Ectodermal cell (in vitro differentiated cells): Measurements from ENCODE around the gene ACER3.

Experiments used
- H3K27ac ChIP-seq: 2 replicates; pipeline ENCODE4 v1.7.0; 2013; ENCODE audit warnings: mild to moderate bottlenecking, low read depth, low read length; ENCODE audit not compliant: insufficient read depth, poor library complexity, severe bottlenecking
- H3K27me3 ChIP-seq: 2 replicates; pipeline ENCODE4 v1.7.0; 2013; ENCODE audit warnings: mild to moderate bottlenecking, low read length; ENCODE audit not compliant: insufficient read depth, control insufficient read depth, poor library complexity, severe bottlenecking
- H3K36me3 ChIP-seq: one replicate; pipeline ENCODE4 v1.7.0; 2013; ENCODE audit warnings: low read length; ENCODE audit not compliant: control insufficient read depth, insufficient read depth
- H3K4me1 ChIP-seq: one replicate; pipeline ENCODE4 v1.7.0; 2013; ENCODE audit warnings: low read length; ENCODE audit not compliant: control insufficient read depth, insufficient read depth
- H3K4me3 ChIP-seq: 2 replicates; pipeline ENCODE4 v1.7.0; 2013; ENCODE audit warnings: low read depth, low read length, control low read depth; ENCODE audit not compliant: insufficient read depth
- H3K9me3 ChIP-seq: 2 replicates; pipeline ENCODE4 v1.7.0; 2013; ENCODE audit warnings: mild to moderate bottlenecking, low read length, moderate library complexity; ENCODE audit not compliant: control insufficient read depth
- WGBS, 2 experiments: methylation state at CpG; one replicate each; pipeline ENCODE4 v1.1.7; 2013; ENCODE audit warnings: missing lambda C conversion rate in 2 of 2; 5-methylcytosine and 5-hydroxymethylcytosine counted together

ACER3 gene

GRCh38 chr11:76836613-76837291 is 24.0 kb upstream of the ACER3 start:
- 87% methylated on average over 11 of the region's 11 CpGs for WGBS, 2 experiments
- Histone ChIP-seq H3K27me3 (no peaks in the 10 kb centered on the region), H3K4me1 (peaks cover 19% of the 10 kb centered on the region), H3K27ac (no peak overlapping the region), H3K9me3 (no peaks in the 10 kb centered on the region), H3K4me3 (no peak overlapping the region), H3K36me3 (no peaks in the 10 kb centered on the region)

GRCh38 chr11:76837696-76838677 is 22.7 kb upstream of the ACER3 start:
- WGBS, 2 experiments: 76 to 82% methylated on average over 7 of the region's 7 CpGs
- Histone ChIP-seq H3K27ac (no peak overlapping the region), H3K4me1 (peaks cover 21% of the 10 kb centered on the region), H3K4me3 (no peak overlapping the region), H3K36me3 (no peaks in the 10 kb centered on the region), H3K9me3 (no peaks in the 10 kb centered on the region), H3K27me3 (no peaks in the 10 kb centered on the region)

GRCh38 chr11:76838678-76839068 is 22.0 kb upstream of the ACER3 start:
- WGBS, 2 experiments: 40 to 43% methylated on average over 3 of the region's 3 CpGs

GRCh38 chr11:76839311-76839710 is 21.4 kb upstream of the ACER3 start:
- H3K27me3 ChIP-seq: no peaks in the 10 kb centered on the region
- H3K9me3 ChIP-seq: no peaks in the 10 kb centered on the region
- peaks cover 21% of the 10 kb centered on the region for H3K4me1 ChIP-seq
- H3K27ac ChIP-seq: no peak overlapping the region
- 83 to 85% methylated on average over 1 of the region's 1 CpG for WGBS, 2 experiments
- H3K36me3 ChIP-seq: no peaks in the 10 kb centered on the region
- no peak overlapping the region for H3K4me3 ChIP-seq

More at GRCh38 chr11:76838678-76839068, 22.0 kb upstream of the ACER3 start:
- Histone ChIP-seq H3K9me3 (no peaks in the 10 kb centered on the region), H3K27me3 (no peaks in the 10 kb centered on the region), H3K27ac (no peak overlapping the region), H3K36me3 (no peaks in the 10 kb centered on the region), H3K4me3 (no peak overlapping the region), H3K4me1 (peaks cover 21% of the 10 kb centered on the region)

GRCh38 chr11:76841923-76842452 is 18.7 kb upstream of the ACER3 start:
- Histone ChIP-seq H3K4me1 (peaks cover 16% of the 10 kb centered on the region), H3K4me3 (no peak overlapping the region), H3K36me3 (no peaks in the 10 kb centered on the region), H3K27ac (no peak overlapping the region), H3K9me3 (no peaks in the 10 kb centered on the region), H3K27me3 (no peaks in the 10 kb centered on the region)
- 61 to 66% methylated on average over 4 of the region's 4 CpGs for WGBS, 2 experiments

- no peak overlapping the region for H3K27ac ChIP-seq
These were observed 16.8 kb upstream of the ACER3 start for GRCh38 chr11:76843907-76844306.

GRCh38 chr11:76844511-76844910 is 16.2 kb upstream of the ACER3 start:
- H3K4me3 ChIP-seq: no peak overlapping the region
- peaks cover 6% of the 10 kb centered on the region for H3K4me1 ChIP-seq
- H3K27me3 ChIP-seq: no peaks in the 10 kb centered on the region
- no peaks in the 10 kb centered on the region for H3K9me3 ChIP-seq
- no peak overlapping the region for H3K27ac ChIP-seq
- 94 to 95% methylated on average over 10 of the region's 10 CpGs for WGBS, 2 experiments
- H3K36me3 ChIP-seq: no peaks in the 10 kb centered on the region

More at GRCh38 chr11:76843907-76844306, 16.8 kb upstream of the ACER3 start:
- Histone ChIP-seq H3K4me1 (peaks cover 12% of the 10 kb centered on the region), H3K4me3 (no peak overlapping the region), H3K9me3 (no peaks in the 10 kb centered on the region), H3K36me3 (no peaks in the 10 kb centered on the region), H3K27me3 (no peaks in the 10 kb centered on the region)
- WGBS, 2 experiments: 97 to 99% methylated on average over 2 to 3 of the region's 3 CpGs

GRCh38 chr11:76845069-76845468 is 15.6 kb upstream of the ACER3 start:
- Histone ChIP-seq H3K4me3 (no peak overlapping the region), H3K4me1 (peaks cover 6% of the 10 kb centered on the region), H3K27me3 (no peaks in the 10 kb centered on the region), H3K36me3 (no peaks in the 10 kb centered on the region), H3K27ac (no peak overlapping the region), H3K9me3 (no peaks in the 10 kb centered on the region)
- 88% methylated on average over 3 of the region's 3 CpGs for WGBS, 2 experiments

GRCh38 chr11:76846441-76846840 is 14.3 kb upstream of the ACER3 start:
- WGBS, 2 experiments: 88 to 94% methylated on average over 3 of the region's 3 CpGs
- no peak overlapping the region for H3K27ac ChIP-seq
- H3K4me1 ChIP-seq: peaks cover 6% of the 10 kb centered on the region
- no peaks in the 10 kb centered on the region for H3K36me3 ChIP-seq
- no peak overlapping the region for H3K4me3 ChIP-seq
- H3K27me3 ChIP-seq: no peaks in the 10 kb centered on the region
- no peaks in the 10 kb centered on the region for H3K9me3 ChIP-seq

GRCh38 chr11:76849376-76849775 is 11.3 kb upstream of the ACER3 start:
- 94 to 96% methylated on average over 2 of the region's 3 CpGs for WGBS, 2 experiments
- no peaks in the 10 kb centered on the region for H3K4me1 ChIP-seq
- H3K9me3 ChIP-seq: no peaks in the 10 kb centered on the region
- no peak overlapping the region for H3K27ac ChIP-seq
- no peaks in the 10 kb centered on the region for H3K27me3 ChIP-seq
- no peak overlapping the region for H3K4me3 ChIP-seq
- no peaks in the 10 kb centered on the region for H3K36me3 ChIP-seq
